ENCODE results near the gene INTS6.

Gene INTS6

DNA sequence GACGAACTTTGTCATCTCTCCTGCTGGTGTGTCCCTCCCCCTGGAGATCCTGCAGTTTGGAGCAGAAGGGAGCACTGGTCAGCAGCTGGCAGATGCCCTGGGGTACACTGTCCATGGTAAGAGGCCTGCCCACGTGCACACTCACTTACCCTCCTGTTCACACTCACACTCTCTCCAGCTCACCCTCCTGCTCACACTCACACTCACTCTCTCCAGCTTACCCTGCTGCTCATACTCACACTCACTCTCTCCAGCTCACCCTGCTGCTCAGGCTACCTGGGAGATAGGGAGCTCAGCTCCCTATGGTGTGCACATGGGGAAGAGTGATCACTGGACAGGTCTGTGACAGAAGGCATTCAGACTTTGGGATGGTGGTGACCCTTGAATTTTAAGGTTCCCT is 111.6 kb downstream of the INTS6 start:
- DNase-seq: no peak

DNA sequence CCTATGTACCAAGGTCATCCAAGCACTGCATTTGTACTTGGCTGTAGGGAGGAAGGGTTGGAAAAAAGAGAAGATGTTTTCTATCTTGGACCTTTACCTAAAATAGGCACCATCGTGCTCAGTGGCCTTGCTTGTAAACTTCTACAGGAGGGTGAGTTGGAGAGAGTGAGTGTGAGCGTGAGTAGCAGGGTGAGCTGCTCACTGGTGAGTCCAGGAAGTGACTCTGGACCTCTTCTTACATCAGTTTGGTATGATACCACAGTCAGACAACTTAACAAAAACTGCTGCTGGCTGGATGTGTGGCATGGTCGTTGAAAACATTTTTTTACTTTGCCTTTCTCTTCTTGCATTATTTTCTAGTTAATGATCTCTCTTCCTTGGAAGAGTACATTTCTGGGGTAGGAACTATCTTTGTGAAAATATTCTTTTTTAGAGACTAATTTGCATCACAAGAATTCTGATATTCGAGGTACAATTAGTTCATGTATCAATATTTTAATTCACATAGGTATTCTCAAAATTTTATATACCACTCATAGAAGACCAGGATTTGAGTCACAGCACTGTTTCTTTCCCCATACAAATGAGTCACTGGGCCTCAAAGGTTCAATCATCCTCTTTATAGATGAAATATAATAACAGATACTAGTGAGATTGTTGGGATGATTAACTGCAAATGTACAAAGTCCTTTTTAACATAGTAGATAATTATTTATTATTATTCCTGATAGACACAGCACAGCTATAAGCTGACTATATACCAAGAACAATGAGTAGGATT is 112.7 kb downstream of the INTS6 start:
- no peak for DNase-seq

DNA sequence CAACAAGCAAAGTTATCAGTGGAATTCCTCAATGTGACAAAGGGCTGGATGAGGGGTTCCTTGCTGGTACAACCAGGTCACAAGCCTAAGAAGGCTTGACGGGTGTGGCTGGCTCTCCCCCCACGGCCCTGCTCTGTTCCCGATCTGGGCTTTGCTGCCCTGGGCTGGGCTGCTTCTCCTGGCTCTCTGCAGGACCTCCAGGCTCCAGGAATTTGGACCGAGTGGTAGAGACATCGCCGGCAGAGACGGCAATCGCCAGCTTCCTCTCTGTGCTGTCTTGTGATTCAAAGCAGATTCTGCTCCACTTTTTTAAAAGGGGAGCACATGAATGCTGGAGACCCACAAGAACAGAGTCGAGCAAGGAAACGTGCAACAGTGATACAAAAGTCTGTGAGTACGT is 113.5 kb downstream of the INTS6 start, which contains the start of gene SERPINE3:
SERPINE3 (plus strand) TSS at position 338 of the 400 bp plus-strand sequence. CDS start 1,401 bp downstream, outside the sequence.
- DNase-seq: no peak

DNA sequence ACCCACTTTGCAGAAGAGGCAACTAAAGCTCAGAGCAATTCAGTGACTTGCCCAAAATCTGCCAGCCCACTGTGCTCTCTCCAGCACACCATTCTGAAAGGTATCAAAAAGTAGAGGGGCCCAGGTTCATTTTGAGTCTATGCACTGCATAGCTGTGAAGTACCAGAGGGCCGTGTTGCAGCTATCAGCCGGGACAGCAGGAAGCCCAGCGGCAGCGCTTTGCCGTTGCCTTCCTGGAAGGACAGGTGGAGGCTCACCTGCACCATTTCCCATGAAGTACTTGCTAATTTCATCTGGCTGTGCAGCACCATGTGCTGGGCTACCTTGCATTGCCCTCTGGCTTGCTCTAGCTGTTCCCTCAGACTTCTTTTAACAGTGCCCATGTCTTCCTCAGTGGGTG is 116.1 kb downstream of the INTS6 start:
- no peak for DNase-seq

DNA sequence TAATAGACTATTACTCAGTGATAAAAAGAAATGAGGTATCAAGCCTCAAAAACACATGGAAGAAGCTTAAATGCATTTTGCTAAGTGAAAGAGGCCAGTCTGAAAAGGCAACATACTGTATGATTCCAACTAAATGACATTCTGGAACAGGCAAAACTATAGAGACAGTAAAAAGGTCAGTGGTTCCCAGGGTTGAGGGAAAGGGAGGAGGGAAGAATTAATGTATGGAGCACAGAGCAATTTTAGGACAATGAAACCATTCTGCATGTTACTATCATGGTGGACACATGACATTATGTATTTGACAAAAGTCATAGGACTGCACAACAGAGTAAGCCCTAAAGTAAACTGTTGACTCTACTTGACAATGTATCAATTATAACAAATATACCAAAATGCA is 119.0 kb downstream of the INTS6 start:
- no peak for DNase-seq

DNA sequence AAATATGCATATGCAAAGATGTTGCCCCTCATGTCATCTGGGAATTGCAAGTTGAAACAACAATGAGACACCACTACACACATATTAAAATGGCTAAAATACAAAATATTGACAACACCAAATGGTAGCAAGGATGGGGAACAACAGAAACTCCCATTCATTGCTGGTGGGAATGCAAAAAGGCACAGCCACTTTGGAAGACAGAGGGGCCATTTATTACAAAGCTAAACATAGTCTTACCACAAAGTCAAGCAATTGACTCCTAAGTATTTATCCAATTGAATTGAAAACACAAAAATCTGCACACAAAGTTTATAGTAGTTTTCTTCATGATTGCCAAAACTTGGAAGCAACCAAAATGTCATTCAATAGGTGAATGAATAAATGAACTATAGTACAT is 119.4 kb downstream of the INTS6 start:
- no peak for DNase-seq

DNA sequence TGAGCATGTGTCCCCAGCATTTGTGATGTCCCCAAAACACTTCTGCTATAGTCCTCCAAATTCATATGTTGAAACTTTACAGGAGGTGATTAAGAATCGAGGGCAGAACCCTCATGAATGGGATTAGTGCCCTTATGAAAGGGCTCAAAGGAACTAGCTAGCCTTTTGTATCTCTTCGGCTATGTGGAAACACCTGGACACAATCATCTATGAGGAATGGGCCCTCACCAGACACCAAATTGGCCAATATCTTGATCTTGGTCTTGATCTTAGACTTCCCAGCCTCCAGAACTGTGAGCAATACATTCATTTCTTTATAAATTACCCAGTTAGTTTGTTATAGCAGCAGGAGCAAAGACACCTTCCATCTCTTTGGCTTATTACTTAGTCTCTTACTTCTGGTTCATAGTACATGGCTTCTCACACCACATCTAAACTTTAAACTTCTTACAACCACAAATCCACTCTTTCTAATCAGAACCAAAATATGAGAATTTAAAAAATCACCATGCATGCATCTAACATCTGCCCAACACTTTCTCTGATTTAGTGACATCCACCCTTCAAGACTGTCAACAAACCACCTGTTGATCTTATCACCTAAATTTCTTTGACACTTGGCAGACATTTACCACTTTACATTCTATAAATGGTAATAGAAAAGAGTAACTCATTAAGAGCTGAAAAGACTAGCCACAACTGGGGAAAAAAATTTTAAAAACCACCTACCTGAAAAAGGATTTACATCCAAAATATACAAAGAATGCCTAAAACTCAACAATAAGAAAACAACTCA is 120.1 kb downstream of the INTS6 start:
- no peak for DNase-seq

DNA sequence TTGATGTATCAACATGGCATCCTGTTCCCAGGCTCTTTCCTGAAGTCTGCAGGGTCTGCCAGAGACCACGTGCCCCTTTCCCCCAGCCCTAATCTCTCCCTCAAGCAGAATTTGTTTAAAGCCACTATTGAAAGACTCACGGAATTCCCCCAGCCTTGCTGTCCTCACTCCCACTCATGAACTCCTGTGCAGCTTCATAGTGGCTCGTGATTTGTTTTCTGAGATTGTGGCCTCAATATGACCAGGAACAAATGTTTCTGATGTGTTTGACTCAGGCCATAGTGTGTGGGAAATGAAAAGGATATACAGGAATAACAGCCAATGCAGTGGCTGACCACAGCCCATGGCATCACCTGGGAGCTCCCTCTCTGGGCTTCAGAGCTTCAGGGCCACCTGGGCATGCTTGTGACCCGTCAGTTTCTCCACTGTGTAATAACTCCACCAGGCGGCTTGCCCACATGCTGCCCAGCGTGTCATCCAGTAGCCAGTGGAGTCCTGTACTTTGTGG is 121.4 kb downstream of the INTS6 start:
- no peak for DNase-seq

DNA sequence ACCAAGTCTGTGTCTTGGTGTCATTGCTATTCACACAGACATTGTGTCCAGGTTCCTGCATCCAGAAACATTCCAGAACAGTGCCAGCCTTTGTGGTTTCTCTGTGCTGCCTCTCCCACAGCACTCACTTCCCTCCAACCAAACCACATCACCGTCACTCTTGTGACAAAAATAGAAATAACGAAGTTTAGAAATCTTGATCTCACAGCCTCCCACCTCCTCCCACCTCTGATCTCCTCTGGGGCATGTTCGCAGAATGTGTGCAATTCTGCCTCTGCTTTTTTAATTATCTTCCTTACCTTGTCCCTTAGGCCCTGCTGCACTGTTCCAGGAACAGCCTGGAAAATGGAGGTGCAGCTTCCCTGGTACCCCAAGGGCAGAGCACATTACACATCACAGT is 122.0 kb downstream of the INTS6 start:
- DNase-seq: no peak

DNA sequence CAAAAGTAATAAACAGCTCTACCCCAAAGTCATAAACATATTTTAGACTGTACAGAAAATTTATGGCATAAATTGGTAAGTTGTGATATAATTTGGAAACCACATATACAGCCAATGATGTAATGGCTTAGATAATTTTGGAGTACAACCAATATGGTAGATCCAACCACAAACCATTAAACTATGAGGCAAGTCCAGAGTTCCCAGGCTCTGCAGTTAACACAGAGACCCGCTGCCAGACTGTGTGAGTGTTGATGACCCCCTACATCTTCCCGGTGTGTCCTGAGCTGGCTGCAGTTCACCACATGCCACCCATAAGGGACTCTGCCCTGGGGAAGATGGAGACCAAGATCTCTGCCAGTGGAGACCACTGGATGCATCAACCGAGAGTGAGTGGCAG is 123.2 kb downstream of the INTS6 start:
- no peak for DNase-seq

DNA sequence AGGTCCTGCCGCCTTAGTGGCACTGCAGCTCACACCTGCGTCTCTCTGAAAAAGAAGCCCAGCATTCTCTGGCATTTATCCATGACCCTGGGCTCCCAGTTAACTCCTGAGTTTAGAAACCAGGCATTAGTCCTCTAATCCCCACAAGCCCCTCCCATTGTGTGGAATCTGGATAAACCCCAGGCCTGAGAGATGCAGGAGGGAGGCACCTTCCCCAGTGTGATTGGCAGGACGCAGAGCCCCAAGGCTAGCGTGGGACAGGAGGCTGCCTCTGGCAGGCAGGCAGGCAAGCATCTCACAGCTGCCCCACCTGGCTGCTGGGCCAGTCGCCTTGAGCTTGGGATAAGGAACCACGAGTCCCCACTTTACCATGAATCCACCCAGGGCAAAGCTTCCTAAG is 124.3 kb downstream of the INTS6 start:
- no peak for DNase-seq

DNA sequence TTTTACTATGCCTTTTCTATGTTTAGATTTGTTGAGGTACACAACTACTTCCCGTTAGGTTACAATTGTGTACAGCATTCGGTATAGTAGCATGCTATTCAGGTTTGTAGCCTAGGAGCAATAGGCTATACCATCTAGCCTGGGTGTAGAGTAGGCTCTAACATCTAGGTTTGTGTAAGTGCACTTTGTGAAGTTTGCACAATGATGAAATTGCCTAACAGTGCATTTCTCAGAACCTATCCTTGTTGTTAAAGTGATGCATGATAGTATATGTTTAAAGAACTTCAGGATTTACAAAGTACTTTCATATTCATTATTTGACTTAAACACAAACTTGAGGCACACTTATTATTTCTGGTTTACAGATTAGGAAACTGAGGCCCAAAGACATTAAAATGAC is 124.9 kb downstream of the INTS6 start:
- DNase-seq: no peak

DNA sequence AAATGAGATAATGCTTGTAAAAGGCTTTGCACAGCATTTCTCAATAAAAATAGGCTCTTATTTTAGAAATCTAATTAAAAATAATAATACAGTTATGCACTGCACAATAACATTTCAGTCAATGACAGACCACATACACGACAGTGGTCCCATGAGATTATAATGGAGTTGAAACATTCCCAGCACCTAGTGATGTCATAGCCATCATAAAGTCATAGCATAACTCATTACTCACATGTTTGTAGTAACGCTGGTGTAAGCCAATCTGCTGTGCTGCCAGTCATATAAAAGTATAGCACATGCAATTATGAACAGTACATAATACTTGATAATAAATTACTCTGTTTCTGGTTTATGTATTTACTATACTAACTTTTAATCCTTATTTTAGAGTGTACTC is 126.1 kb downstream of the INTS6 start:
- DNase-seq: no peak

DNA sequence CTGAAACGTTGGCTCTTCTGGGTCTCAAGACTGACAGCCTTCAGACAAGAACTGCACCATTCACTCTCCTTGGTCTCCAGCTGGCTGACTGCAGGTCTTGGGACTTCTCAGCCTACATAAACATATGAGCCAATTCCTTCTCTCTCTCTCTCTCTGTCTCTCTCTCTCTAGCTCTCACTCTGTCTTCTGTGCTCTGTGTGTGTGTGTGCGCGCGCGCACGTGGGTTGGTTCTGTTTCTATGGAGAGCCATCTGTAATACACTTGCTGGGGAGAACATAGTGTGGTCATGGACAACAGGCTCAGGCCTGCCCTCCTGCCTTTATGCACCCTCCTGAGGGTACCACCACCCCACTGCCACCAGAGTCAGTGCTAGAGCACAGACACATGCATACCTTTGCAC is 127.0 kb downstream of the INTS6 start:
- DNase-seq: no peak

DNA sequence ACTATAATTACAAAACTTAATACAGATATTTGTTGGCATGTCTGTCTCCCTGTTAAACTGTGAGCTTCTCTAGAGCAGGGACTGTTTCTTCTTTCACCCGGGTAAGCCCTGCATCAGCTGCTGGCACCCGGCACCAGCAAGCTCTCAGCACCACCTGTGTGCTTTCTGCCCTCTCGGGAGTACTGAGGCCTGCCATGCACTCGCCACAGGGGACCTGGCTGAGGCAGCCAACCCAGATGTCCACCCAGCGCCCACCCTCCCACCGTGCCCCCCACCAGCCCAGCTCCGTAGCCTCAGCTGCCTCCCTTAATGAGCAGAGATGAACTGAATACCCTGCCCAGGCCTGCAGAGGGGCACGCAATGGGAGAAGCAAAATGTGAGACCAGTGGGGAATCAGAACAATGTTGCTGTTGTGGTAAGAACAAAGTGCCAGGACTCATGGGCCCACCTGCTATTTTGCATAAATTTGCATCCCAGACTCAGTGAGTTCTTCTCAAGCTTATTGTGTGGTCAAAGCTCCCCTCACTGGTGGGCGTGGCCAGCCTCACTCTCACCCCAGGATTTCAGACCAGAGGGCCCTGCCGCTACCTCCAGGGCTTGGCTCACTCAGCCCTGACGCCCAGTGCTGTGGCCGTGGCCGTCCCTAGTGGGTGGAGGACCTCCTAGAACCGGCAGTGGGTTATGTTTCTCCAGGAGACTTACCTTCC is 128.0 kb downstream of the INTS6 start:
- DNase-seq: no peak

DNA sequence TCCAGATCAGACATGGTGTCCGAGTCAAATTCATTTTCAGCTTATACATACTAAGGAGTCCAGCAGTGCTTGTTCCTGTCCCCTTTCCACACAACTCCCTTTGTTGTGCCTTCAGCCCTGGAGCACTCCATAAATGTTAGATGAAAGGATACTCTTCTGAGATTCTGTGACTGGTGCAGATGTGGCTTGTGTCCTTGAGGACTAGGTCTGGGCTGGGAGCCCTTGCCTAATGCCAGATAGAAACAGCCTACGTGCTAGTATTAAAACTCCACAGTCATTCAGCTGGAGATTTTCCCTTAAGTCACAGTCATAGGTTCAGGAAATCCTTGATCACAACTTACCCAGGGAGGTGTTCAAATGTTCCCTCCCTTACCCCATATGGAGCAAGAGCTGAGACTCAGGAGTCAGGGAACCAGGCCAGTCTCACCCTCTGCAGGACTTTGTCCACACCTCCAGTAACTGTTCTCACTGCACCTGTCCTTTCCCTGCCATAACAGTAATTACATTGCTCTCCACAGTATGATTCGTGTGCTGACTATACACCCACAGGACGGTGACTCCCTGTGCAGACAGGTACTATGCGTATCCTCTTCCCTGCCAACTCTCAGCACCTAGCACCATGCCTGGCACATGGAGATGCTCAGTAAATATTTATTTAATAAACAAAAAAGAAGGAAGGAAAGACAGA is 128.9 kb downstream of the INTS6 start:
- DNase-seq: no peak

DNA sequence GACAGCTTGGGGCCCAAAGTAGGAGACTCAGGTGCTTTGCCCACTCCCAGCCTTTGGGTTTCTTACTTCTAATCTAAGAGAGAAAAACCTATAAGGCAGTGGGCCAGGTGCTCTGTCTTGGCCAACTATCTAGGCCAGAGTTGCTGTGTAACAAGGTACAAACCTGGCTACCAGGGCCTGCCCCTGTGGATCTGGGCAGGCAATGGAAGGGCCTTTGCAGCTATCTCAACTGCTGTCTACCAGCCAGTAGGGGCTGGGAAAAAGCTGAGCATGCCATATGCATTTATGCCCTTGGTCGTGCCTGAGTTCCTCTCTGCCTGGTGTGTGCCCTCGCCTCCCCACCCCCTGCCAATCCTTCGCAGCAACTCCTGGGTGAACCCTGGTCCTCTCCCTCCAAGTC is 130.0 kb downstream of the INTS6 start:
- DNase-seq: no peak

DNA sequence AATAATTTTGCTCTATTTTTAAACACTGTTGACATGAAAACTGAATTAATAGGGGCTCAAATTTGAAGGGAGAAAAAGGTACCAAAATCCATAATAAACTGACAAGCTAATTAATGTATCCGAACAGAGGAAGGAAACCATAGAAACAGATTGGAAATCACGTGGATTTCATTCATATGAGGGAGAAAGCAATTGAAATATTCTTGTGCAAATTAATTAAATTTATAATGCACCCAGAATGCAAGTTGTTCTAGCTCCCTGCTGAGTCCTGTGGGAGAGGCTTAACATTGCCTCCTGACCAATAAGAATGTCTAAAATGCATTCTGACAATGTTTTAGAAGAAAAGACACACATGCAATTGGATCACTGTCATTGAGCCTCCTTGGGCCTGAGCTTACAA is 131.0 kb downstream of the INTS6 start:
- no peak for DNase-seq

DNA sequence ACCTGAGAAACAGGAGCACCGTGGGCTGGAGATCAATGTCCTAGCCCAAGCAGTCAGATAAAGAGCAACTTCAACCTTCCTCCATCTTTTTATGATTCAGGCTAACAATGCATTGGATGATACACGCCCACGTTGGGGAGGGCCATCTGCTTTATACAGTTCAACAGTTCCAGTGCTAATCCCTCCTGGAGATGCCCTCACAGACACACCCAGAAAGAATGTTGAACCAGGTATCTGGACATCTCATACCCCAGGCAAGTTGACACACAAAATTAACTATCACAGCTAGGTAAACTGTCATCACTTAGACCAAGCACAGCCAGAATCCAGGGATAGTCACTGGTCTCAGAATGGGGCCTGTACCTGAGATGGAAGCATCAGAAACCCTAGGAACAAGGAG is 134.0 kb downstream of the INTS6 start:
- DNase-seq: no peak

DNA sequence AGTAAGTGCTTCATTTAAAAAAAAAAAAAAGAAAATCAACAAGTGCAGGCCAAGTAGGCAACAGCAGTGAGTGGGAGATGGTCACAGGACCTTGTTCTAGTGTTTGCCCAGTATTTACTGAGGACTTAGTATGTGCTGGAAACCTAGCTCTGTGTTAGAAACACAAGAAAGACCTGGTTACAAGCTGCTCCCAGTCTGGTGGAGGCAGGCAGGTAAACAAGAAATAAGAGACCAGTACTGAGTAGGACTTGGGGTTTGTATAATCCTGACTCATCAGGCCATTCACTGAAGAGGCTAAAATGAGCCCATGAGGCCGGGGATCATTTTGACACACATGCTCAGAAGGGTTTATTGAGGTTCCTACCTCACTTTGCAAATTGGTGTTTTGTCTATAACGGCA is 134.8 kb downstream of the INTS6 start:
- no peak for DNase-seq

DNA sequence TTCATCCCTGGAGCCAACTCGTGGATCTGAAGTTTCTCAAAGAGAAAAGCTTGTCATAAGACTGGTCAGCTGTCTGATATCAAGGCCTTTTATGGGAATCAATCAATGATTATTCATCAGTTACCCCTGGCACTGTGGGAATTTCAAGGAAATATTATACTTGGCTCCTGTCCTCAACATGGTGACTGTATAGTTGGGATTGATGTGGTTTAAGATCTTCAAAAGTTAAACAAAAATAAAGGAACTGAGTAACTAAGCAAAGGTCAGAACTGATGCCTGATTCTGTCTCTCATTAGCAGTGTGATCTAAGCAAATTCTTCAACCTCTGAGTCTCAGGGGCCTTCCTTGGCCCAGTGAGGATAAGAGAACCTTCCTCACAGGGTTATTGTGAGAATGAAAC is 135.6 kb downstream of the INTS6 start:
- no peak for DNase-seq

DNA sequence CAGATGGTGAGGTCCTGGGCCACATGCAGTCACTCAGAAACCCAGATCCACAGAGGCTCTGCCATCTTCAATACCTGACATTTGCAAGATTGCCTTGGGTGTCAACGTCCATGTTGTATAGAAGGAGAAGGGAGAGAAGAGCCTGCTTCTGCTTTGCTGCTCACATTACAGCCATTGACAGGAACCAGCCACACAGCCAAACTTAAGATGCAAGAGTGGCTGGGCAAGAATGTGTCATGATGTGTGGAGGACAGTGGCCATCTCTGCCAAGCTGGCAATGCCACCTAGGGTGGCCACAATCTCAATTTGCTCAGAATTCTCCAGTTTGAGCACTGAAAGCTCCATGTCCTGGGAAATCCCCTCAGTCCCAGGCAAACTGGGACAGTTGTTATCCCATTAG is 139.2 kb downstream of the INTS6 start:
- DNase-seq: no peak

DNA sequence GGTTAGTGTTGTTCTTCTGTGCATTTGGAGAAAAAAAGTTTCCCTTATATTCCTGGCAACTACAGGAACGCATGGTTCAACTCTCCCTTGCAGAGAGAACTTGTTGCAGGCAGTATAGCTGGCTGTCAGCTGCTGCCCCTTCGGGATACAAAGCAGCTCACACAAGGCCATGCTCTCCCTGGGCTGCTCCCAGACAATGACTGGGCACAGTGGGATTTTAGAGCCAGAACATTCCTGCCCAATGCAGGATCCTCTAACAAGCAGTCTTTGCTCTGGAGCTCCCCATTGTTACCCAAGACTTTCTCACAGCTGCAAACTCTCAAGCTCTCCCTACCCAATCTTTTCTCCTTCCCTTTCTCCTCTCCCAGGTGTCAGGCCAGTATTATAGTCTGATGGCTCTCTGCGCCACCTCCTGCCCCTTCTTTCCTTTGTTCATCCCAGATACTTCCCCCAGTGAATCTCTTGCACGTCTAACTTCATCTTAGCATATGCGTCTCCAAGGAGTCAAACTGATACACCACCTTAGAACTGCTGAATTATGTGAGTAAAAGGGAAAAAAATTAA is 140.8 kb downstream of the INTS6 start:
- no peak for DNase-seq

Measured in CD4-positive, alpha-beta T cell treated with Interleukin-21 for 1 hour (primary cell).